Neural cell (in vitro differentiated cells): ENCODE data around the gene MED27.

Experiments used
- CTCF ChIP-seq: fragments of 450-650 bp; IDR thresholded peaks from 2 replicates; pipeline ENCODE4 v1.5.1; 2014; ENCODE audit warnings: antibody characterized with exemption, mild to moderate bottlenecking, moderate library complexity; ENCODE audit not compliant: poor library complexity, severe bottlenecking
- POLR2AphosphoS5 ChIP-seq: IDR thresholded peaks from 2 replicates; pipeline ENCODE4 v1.6.1; 2012
- RAD21 ChIP-seq: fragments of 450-650 bp; conservative IDR thresholded peaks from 2 replicates; pipeline ENCODE4 v1.6.1; 2014; ENCODE audit warnings: antibody characterized with exemption, mild to moderate bottlenecking, moderate library complexity

GRCh38 chr9:131837316-131837715, 242.4 kb downstream of the MED27 start:
- TF ChIP-seq CTCF = no peak
- no peak for TF ChIP-seq POLR2AphosphoS5
- peak; percentile 28 for TF ChIP-seq RAD21
